ENCODE results near the gene SEC24C. TPM values are rescaled to one million over a fixed set of nuclear protein-coding genes. Genes with fewer than 3 reads are reported as not detected.
A peak's percentile ranks its signal among the peaks of the same experiment; 100 is the strongest.
"Not testable (repeated sequence)": the region's sequence is repeated elsewhere in the genome, so short reads cannot be mapped to it uniquely, and the experiment has no call there.

Gene SEC24C
- total RNA-seq, 1 donor from 2014 or later = 36.0 TPM

DNA sequence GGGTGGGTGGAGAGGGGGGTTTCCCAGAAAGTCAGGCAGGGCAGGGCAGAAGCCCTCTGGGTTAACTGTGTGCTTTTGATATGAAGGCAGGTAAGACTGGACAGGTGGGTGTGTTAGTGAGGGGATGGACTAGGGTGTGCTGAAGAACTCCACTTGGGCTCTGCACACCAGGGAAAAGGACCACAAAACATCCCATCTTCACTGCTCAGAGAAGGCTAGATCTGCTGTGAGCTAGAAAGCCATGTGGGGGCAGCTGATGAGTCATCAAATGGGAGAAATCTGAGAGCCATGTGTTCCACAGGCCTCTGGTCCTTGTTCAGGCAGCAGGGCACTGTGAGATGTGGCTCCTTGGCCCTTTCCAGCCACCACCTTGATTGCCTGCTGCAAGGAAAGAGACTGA, 36.5 kb upstream of the SEC24C start:
- H3K27me3 Mint-ChIP-seq (ENCODE audit: insufficient read depth, low read depth); H3F3A ChIP-seq (ENCODE audit: low read depth); H3K36me3 Mint-ChIP-seq; H3K79me2 ChIP-seq (ENCODE audit: low read depth); H3K9ac ChIP-seq; H3K4me1 Mint-ChIP-seq; H3K27me3 ChIP-seq; H4K20me1 ChIP-seq (ENCODE audit: low read depth); DNase-seq (ENCODE audit: low spot score); H3K9me3 ChIP-seq (ENCODE audit: low read depth); H3K27ac ChIP-seq; H3K36me3 ChIP-seq; H3K4me3 Mint-ChIP-seq; H2AFZ ChIP-seq (replicated peaks); H3K4me3 ChIP-seq; H3K4me2 ChIP-seq; H3K27ac Mint-ChIP-seq; H3K4me1 ChIP-seq; H3K9me3 Mint-ChIP-seq: not testable (repeated sequence)

DNA sequence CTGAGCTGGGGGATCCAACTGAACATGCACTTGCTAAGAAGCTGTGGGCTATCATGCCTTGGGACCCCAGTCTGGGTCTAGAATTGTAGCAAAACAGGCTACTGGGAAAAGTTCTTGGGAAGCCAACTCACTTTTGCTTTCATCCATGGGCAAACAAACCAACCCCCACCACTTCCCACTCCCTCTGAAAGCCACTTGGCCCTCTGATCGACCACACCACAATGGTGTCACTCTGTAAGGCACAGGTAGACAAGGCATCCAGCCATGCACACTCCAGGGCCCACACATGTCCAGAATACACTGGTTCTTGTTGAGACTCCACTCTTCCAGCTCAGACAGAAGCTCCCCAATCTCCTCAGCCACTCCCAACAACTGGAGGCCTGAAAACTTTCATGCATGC, 36.0 kb upstream of the SEC24C start:
- H3K36me3 Mint-ChIP-seq; H3K4me1 Mint-ChIP-seq; H3K4me3 ChIP-seq; H3F3A ChIP-seq (ENCODE audit: low read depth); H3K9me3 ChIP-seq (ENCODE audit: low read depth); H3K9me3 Mint-ChIP-seq; H4K20me1 ChIP-seq (ENCODE audit: low read depth); H2AFZ ChIP-seq (replicated peaks); H3K27me3 Mint-ChIP-seq (ENCODE audit: insufficient read depth, low read depth); H3K79me2 ChIP-seq (ENCODE audit: low read depth); H3K27me3 ChIP-seq; H3K36me3 ChIP-seq; DNase-seq (ENCODE audit: low spot score); H3K4me3 Mint-ChIP-seq; H3K4me2 ChIP-seq; H3K27ac ChIP-seq; H3K9ac ChIP-seq; H3K4me1 ChIP-seq: not testable (repeated sequence)
- H3K27ac Mint-ChIP-seq = peak overlapping the region; percentile 42

DNA sequence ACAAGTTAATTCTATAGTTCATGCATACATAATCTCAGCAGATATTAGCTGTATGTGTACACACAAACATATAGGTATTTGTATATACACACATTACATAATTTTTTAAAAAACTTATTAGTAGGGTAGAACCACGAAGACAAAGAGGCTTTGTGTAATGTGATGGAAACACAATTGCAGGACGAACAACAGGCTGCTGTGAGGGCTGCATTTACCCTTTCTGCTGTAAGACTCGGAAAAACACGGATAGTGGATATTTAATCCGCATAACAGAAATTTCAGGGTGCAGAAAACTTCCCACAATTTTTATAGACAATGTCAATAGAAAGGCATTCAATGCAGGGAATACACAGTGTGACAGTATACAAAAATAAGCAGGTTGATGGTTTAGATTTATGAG, 32.5 kb upstream of the SEC24C start:
- H3K4me3 Mint-ChIP-seq; DNase-seq (ENCODE audit: low spot score); H3K27me3 ChIP-seq; H3K79me2 ChIP-seq (ENCODE audit: low read depth); H3K4me1 Mint-ChIP-seq; H3K36me3 Mint-ChIP-seq; H3K27ac Mint-ChIP-seq; H3K4me3 ChIP-seq; H3K4me2 ChIP-seq; H3K9me3 ChIP-seq (ENCODE audit: low read depth); H3K27ac ChIP-seq; H2AFZ ChIP-seq (replicated peaks); H3K36me3 ChIP-seq; H3K27me3 Mint-ChIP-seq (ENCODE audit: insufficient read depth, low read depth); H3F3A ChIP-seq (ENCODE audit: low read depth); H3K9ac ChIP-seq; H3K4me1 ChIP-seq; H3K9me3 Mint-ChIP-seq; H4K20me1 ChIP-seq (ENCODE audit: low read depth): not testable (repeated sequence)

DNA sequence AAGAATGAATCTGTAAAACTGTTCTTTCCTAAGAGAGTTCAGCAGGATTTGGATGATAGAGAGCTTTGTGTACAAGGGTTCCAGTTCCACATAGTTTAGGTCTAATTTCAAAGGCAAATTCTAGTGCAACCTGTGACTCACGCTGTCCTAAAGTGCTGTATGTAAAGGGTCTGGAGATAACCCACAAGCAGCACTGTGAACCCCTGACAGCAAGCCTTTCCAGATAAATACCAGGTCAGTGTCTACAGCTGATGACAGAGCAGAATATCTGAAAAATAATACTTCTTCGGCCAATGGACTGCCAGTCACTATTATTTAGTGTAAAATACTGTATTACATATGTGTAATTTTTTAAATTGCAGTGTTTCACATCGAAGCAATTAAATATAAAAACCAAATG, 30.3 kb upstream of the SEC24C start:
- not testable (repeated sequence) for H3K4me1 ChIP-seq; H3K27me3 Mint-ChIP-seq (ENCODE audit: insufficient read depth, low read depth); H3K4me1 Mint-ChIP-seq; H3K4me2 ChIP-seq; H3K4me3 ChIP-seq; H3K9me3 Mint-ChIP-seq; H3K27ac Mint-ChIP-seq; H3K36me3 Mint-ChIP-seq; H3K27me3 ChIP-seq; H3F3A ChIP-seq (ENCODE audit: low read depth); H3K27ac ChIP-seq; H2AFZ ChIP-seq (replicated peaks); DNase-seq (ENCODE audit: low spot score); H3K4me3 Mint-ChIP-seq; H3K79me2 ChIP-seq (ENCODE audit: low read depth); H4K20me1 ChIP-seq (ENCODE audit: low read depth); H3K9me3 ChIP-seq (ENCODE audit: low read depth); H3K9ac ChIP-seq
- H3K36me3 ChIP-seq = peaks cover 12% of the 10 kb centered on the region

DNA sequence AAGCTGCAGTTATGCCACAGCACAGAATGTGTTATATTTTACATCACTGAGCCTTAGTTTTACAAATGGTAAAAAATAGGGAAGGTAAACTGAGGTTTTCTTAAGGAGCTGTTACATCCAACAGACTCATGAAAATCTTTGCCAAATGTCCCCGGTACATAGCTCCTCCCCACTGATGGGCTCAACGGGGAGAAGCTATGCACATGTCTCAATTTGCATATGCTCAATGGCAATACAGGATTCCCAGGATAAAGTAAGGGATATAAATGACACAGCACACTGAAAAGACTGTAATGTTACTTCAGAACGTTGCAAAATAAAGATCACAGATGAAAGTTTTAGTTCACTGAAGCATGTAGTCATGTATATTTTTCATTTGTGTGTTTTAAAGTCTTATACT, 29.7 kb upstream of the SEC24C start:
- H3K4me1 ChIP-seq; H3K4me3 ChIP-seq; H4K20me1 ChIP-seq (ENCODE audit: low read depth); H3K4me1 Mint-ChIP-seq; H3K9me3 Mint-ChIP-seq; H3K27me3 ChIP-seq; H3F3A ChIP-seq (ENCODE audit: low read depth); H3K79me2 ChIP-seq (ENCODE audit: low read depth); H3K9ac ChIP-seq; DNase-seq (ENCODE audit: low spot score); H3K27ac ChIP-seq; H3K36me3 Mint-ChIP-seq; H3K27me3 Mint-ChIP-seq (ENCODE audit: insufficient read depth, low read depth); H3K9me3 ChIP-seq (ENCODE audit: low read depth); H3K4me2 ChIP-seq; H3K4me3 Mint-ChIP-seq; H3K27ac Mint-ChIP-seq; H2AFZ ChIP-seq (replicated peaks): not testable (repeated sequence)
- H3K36me3 ChIP-seq = peaks cover 14% of the 10 kb centered on the region

DNA sequence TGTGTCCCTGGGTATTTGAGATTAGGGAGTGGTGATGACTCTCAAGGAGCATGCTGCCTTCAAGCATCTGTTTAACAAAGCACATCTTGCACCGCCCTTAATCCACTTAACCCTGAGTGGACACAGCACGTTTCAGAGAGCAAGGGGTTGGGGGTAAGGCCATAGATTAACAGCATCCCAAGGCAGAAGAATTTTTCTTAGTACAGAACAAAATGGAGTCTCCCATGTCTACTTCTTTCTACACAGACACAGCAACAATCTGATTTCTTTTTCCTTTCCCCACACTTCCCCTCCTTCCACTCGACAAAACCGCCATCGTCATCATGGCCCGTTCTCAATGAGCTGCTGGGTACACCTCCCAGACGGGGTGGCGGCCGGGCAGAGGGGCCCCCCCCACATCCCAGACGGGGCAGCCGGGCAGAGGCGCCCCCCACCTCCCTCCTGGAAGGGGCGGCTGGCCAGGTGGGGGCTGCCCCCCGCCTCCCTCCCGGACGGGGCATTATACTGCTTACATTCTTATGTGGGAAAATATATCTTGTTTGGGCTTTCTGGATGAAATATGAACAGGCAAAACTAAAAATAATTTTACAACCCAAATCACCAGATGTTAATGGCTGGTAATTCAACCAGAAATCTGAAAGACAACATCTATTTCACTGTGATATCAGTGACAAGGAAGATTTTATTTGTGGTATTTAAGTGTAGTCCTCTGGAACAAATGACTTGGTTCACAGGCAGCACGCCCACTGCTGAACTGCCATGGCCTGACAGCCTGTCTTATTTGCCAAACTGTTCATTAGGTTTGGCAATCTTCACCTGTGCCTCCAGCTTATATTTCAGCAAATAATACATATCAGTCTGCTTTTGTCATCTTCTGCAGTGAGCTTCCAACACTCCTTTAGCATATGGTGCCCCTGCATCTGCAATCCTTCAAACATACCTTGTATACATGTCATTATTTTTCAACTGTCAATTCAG, 28.7 kb upstream of the SEC24C start:
- DNase-seq (ENCODE audit: low spot score); H3K9ac ChIP-seq; H3K4me1 ChIP-seq; H4K20me1 ChIP-seq (ENCODE audit: low read depth); H3K4me3 Mint-ChIP-seq; H3K79me2 ChIP-seq (ENCODE audit: low read depth); H3K9me3 ChIP-seq (ENCODE audit: low read depth); H3K27me3 Mint-ChIP-seq (ENCODE audit: insufficient read depth, low read depth); H3K4me2 ChIP-seq; H2AFZ ChIP-seq (replicated peaks); H3K9me3 Mint-ChIP-seq; H3K27me3 ChIP-seq; H3K4me3 ChIP-seq; H3K4me1 Mint-ChIP-seq; H3K36me3 Mint-ChIP-seq; H3K27ac ChIP-seq; H3F3A ChIP-seq (ENCODE audit: low read depth): not testable (repeated sequence)
- H3K36me3 ChIP-seq = peaks cover 15% of the 10 kb centered on the region
- H3K27ac Mint-ChIP-seq = peak overlapping the region; percentile 33

Data from neural progenitor cell (in vitro differentiated cells).